Measurements from ENCODE around the gene ZNF423. TPM values are rescaled to one million over a fixed set of nuclear protein-coding genes. Genes with fewer than 3 reads are reported as not detected.

ZNF423 gene
- total RNA-seq, 4 donors from 2014 or later: 6.6 to 22.9 (median 8.6) TPM

DNA sequence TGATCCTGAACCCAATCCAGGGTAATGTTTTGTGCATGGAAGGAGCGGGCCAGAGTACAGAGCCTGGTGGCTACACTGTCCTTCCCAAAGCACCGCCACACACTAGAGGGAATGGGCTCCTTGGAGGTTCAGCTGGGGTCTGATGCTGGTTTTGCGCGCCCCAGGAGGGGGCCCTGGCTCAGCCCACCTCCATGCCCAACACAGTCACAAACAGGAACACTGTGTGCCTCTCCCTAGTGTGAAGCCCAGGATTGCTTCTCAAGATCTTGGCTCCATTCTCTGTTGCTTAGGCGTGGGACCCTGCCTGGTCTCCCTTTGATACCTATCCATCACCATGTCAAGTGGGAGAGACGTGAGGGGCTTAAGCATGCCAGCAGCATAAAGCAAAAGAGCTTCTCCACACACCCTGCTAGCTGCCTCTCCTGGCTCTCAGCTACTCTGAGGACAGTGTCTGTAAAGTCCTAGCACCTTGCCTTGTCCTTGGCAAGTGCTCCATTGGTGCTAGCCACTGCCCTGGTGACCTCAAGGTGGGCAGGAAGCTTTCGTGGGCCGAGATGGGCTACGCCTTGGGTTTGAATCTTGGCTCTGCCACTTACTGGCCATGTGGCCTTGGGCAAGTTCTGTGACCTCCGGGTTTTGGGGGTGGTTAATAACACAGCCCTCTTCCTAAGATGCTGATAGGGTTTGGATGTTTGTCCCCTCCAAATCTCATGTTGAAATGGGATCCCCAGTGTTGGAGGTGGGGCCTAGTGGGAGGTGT lies 360.1 kb downstream of the ZNF423 start:
- DNase-seq (ENCODE audit: low spot score): no peak
- ATAC-seq (ENCODE audit: low FRiP score): no peak
- TF ChIP-seq, protein P1, sequence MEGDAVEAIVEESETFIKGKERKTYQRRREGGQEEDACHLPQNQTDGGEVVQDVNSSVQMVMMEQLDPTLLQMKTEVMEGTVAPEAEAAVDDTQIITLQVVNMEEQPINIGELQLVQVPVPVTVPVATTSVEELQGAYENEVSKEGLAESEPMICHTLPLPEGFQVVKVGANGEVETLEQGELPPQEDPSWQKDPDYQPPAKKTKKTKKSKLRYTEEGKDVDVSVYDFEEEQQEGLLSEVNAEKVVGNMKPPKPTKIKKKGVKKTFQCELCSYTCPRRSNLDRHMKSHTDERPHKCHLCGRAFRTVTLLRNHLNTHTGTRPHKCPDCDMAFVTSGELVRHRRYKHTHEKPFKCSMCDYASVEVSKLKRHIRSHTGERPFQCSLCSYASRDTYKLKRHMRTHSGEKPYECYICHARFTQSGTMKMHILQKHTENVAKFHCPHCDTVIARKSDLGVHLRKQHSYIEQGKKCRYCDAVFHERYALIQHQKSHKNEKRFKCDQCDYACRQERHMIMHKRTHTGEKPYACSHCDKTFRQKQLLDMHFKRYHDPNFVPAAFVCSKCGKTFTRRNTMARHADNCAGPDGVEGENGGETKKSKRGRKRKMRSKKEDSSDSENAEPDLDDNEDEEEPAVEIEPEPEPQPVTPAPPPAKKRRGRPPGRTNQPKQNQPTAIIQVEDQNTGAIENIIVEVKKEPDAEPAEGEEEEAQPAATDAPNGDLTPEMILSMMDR (IDR thresholded peaks at IDR 0.05): no peak

DNA sequence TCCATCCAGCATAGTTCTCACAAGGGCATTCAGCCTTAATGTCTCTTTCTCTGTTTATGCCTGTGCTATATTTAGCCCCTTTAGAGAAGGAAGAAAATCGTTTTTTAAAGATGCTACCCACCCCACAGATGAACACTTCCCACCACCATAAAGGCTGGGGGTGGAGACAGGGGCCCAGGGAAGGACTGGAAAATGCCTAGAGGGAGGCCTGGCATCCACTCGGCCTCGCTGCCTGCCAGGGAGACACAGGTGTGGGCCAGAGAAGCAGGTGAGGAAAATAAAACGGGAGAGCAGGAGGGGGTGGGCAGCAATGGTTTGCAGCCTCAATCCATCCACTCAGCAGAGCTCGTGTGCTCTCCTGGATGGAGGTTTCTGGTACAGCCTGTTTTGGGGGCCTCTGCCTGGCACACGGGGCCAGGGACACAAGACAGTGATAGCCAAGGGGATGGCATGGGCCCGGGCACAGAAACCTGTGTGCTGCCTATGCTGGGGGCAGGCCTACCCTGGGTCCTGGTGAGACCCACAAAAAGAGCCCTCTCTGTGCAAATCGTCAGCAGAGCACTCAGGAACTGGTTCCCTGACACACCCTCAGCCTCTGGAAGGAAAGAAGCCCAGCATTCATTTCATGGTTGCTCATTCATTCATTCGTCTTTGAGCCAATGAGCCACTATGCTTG lies 360.9 kb downstream of the ZNF423 start:
- DNase-seq (ENCODE audit: low spot score) (no peak), ATAC-seq (ENCODE audit: low FRiP score) (no peak)
- TF ChIP-seq, protein P1 (IDR thresholded peaks at IDR 0.05): no peak

DNA sequence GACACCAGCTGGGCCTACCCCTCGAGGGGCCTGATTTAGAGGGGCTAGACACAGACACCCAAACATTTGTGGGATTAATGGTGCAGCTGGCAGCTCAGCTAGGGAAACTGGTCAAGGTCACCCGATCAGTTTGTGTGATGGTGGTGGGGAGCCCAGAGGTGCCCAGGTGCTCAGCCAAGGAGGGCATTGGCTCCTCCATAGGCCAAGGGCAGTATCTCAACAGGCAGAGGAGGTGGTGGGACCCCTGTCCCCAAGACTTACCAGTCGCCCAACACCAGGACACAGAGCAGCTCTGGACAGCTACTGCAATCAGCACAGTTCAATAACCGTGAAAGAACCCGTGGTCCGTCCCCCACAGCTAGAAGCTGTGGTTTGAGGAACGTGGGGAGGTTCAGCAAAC lies 361.4 kb downstream of the ZNF423 start:
- TF ChIP-seq, protein P1 (IDR thresholded peaks at IDR 0.05): no peak
- ATAC-seq (ENCODE audit: low FRiP score): no peak
- no peak for DNase-seq (ENCODE audit: low spot score)

DNA sequence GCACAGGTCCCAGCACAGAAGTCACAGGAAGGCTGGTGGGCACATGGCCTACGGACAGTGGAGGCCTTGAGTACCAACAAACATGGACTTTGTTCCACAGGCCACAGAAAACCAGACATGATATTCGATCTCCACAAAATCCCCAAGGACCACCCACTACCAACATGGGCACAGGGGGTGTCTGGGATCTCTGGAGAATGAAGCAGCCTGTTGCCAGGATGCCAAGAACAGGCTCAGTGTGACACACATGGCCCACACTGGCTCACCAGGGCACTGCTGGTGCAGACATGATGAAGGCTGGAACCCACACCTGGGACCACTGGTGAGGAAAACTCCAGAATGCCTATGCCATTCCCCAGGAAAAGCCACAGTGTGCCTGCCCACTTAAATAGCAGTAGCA lies 362.1 kb downstream of the ZNF423 start:
- TF ChIP-seq, protein P1 (IDR thresholded peaks at IDR 0.05): no peak
- ATAC-seq (ENCODE audit: low FRiP score) (no peak), DNase-seq (ENCODE audit: low spot score) (no peak)

DNA sequence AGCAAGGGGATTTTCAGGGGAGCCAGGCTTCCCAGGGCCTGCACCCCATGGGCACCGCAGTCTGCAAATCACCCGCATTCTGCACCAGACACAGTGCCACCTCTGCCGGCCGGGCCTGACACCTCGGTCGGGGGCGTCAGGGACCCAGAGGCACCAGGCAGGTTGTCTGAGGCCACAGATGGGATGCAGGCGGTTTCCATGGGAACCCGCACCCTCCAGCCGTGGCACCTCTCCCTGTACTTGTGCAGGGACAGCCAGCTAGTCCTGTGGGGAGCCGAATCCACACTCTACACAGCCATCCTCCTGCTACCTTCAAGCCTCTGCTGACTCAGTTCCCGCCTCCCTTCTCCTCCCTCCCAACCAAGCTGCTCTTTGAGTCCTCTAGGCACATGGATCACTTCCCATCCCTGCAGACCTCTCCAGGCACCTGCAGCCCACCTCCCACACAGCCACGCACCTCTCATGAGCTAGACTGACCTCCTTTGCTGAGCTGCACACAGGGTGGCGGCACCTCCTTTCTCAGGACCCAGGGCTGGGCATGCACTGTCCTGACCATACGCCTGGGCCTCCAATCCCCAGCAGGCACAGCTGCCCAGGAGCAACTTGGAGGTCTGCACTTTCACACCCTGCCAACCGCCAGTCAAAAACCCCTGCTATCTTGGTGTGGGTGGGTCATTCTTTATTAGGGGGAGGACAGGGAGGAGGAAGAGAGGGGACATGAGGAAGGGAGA lies 362.9 kb downstream of the ZNF423 start:
- TF ChIP-seq, protein P1 (IDR thresholded peaks at IDR 0.05): no peak
- no peak for DNase-seq (ENCODE audit: low spot score)
- ATAC-seq (ENCODE audit: low FRiP score): no peak

DNA sequence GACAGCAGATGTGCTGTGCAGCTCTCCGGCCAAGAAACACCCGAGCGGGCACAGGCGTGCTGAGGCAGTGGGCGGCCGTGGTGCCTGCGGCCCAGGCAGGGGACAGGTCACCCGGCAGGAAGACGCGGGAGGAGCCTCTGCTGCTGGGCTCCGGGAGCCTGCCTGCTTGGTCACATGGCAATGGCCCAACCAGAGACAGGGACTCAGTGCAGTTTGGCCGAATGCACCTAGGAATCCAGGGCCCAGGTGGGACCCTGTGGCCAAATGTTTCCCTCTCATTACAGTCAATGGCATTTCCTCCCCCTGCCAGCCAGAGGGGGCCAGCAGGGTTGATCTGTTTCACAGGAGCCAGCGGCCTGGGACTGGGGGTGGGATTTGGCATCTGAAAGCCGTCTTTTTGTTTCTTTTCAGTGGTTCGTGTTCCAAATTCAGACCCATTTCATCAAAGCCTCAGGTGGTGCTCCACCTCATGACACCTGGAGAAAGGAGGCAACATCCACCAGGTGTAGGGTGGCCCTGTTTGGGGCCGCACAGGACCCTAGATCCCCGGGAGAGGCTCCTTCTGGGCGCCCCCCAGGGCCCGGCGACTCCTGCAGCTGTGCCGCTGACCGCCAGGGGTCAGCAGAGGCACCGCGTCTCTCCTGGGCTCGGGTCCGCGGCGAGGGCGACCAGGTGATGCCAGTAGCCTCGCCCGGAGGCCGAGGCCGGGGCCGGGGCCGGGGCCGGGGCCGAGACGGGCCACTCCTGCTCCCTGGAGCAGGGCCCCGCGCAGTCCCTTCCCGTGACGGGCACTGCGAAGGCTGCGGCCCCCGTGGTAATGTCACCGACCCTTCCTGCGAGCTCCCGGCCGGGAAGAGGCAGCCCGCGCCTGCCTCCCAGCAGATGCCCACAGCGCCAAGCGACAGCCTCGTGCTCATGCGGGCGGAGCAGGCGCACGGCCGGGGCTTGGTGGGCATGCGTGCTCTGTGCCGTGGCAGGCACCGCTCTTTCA lies 363.8 kb downstream of the ZNF423 start:
- no peak for DNase-seq (ENCODE audit: low spot score)
- TF ChIP-seq, protein P1 (IDR thresholded peaks at IDR 0.05): peak in 2 of 3 donors; percentile 66 to 79
- ATAC-seq (ENCODE audit: low FRiP score): peak; percentile 62
